CD14-positive monocyte (primary cell): ENCODE measurements around the gene MICB. TPM values are rescaled to one million over a fixed set of nuclear protein-coding genes. Genes with fewer than 3 reads are reported as not detected.

Experiments
- DNase-seq, 3 donors: peaks; one replicate each; pipeline ENCODE4 v3.0.0-alpha.2; 2011 to 2022
- H2AFZ ChIP-seq: 2 replicates; pipeline ENCODE4 v1.6.0; 2012; ENCODE audit warnings: mild to moderate bottlenecking, low read depth, low read length, inconsistent platforms; ENCODE audit not compliant: insufficient read depth, poor library complexity, severe bottlenecking
- H3K27ac ChIP-seq, 2 donors: 1 replicate in 1 of 2; 2 replicates in 1 of 2; pipeline ENCODE4 v1.5.1; 2012 to 2013; ENCODE audit warnings: low read length in 2 of 2, control low read depth in 1 of 2, inconsistent platforms in 1 of 2, low read depth in 1 of 2, mild to moderate bottlenecking in 1 of 2
- H3K27me3 ChIP-seq, 2 donors: one replicate each; pipeline versions ENCODE4 v1.6.0 to v1.6.1; 2011 to 2013; ENCODE audit warnings: low read length in 2 of 2; ENCODE audit not compliant: control insufficient read depth in 2 of 2, insufficient read depth in 2 of 2
- H3K36me3 ChIP-seq, 2 donors: replicated peaks in 1 of 2; 1 replicate in 1 of 2; 2 replicates in 1 of 2; pipeline versions ENCODE4 v1.5.1 to v1.6.1; 2012 to 2013; ENCODE audit warnings: low read length in 2 of 2, control low read depth in 1 of 2, inconsistent platforms in 1 of 2, mild to moderate bottlenecking in 1 of 2; ENCODE audit not compliant: insufficient read depth in 2 of 2, control insufficient read depth in 1 of 2
- H3K4me1 ChIP-seq, 2 donors: 1 replicate in 1 of 2; 2 replicates in 1 of 2; pipeline versions ENCODE4 v1.5.1 to v1.6.1; 2012 to 2013; ENCODE audit warnings: low read length in 2 of 2, control low read depth in 1 of 2, inconsistent platforms in 1 of 2, mild to moderate bottlenecking in 1 of 2, moderate library complexity in 1 of 2; ENCODE audit not compliant: insufficient read depth in 2 of 2, control insufficient read depth in 1 of 2
- H3K4me2 ChIP-seq: replicated peaks from 2 replicates; pipeline ENCODE3; 2012; ENCODE audit warnings: low read length, moderate library complexity, mild to moderate bottlenecking; ENCODE audit not compliant: poor library complexity, severe bottlenecking; ENCODE audit errors: extremely low read depth
- H3K4me3 ChIP-seq, 3 experiments: fragments of 200-600 bp in 1 of 3; sonication (generic) in 1 of 3; replicated peaks in 1 of 3; 1 replicate in 2 of 3; 2 replicates in 1 of 3; pipeline ENCODE4 v1.5.1; 2011 to 2013; ENCODE audit warnings: low read length in 3 of 3, mild to moderate bottlenecking in 3 of 3, control low read depth in 2 of 3, low read depth in 2 of 3, inconsistent platforms in 1 of 3, moderate library complexity in 1 of 3
- H3K79me2 ChIP-seq: 2 replicates; pipeline ENCODE4 v1.6.0; 2012; ENCODE audit warnings: mild to moderate bottlenecking, control low read depth, inconsistent platforms, low read length, moderate library complexity; ENCODE audit not compliant: insufficient read depth
- H3K9ac ChIP-seq: 2 replicates; pipeline ENCODE4 v1.6.0; 2017; ENCODE audit warnings: low read length, mild to moderate bottlenecking; ENCODE audit not compliant: insufficient read depth, poor library complexity, severe bottlenecking
- H3K9me3 ChIP-seq, 2 donors: replicated peaks in 1 of 2; 1 replicate in 1 of 2; 2 replicates in 1 of 2; pipeline versions ENCODE4 v1.5.1 to v1.6.1; 2012 to 2013; ENCODE audit warnings: low read length in 2 of 2, control low read depth in 1 of 2; ENCODE audit not compliant: control insufficient read depth in 1 of 2, insufficient read depth in 1 of 2
- H4K20me1 ChIP-seq: 2 replicates; pipeline ENCODE4 v1.6.0; 2012; ENCODE audit warnings: mild to moderate bottlenecking, low read length, control low read depth, moderate library complexity; ENCODE audit not compliant: insufficient read depth
- H3K27ac Mint-ChIP-seq, 7 donors: one replicate each; pipeline ENCODE4 v1.8.0; 2020; ENCODE audit warnings: mild to moderate bottlenecking in 7 of 7, mixed read lengths in 7 of 7, moderate library complexity in 6 of 7, inconsistent platforms in 2 of 7
- H3K27me3 Mint-ChIP-seq, 3 donors: one replicate each; pipeline ENCODE4 v1.8.0; 2021 to 2022; ENCODE audit warnings: low read depth in 3 of 3, mild to moderate bottlenecking in 3 of 3, mixed read lengths in 3 of 3, moderate library complexity in 3 of 3, inconsistent platforms in 1 of 3
- H3K36me3 Mint-ChIP-seq, 2 donors: one replicate each; pipeline ENCODE4 v1.8.0; 2020; ENCODE audit warnings: mixed read lengths in 2 of 2, inconsistent platforms in 1 of 2, mild to moderate bottlenecking in 1 of 2
- H3K4me1 Mint-ChIP-seq: one replicate; pipeline ENCODE4 v1.8.0; 2020; ENCODE audit warnings: mild to moderate bottlenecking, mixed read lengths
- H3K4me3 Mint-ChIP-seq, 2 donors: one replicate each; pipeline ENCODE4 v1.8.0; 2020; ENCODE audit warnings: mild to moderate bottlenecking in 2 of 2, mixed read lengths in 2 of 2, moderate library complexity in 1 of 2
- H3K9me3 Mint-ChIP-seq, 7 donors: one replicate each; pipeline ENCODE4 v1.8.0; 2020 to 2022; ENCODE audit warnings: mixed read lengths in 7 of 7, mild to moderate bottlenecking in 6 of 7, moderate library complexity in 6 of 7, inconsistent platforms in 2 of 7
- WGBS: methylation state at CpG from one replicate; pipeline ENCODE4 v1.1.5; 2013; ENCODE audit warnings: missing lambda C conversion rate; ENCODE audit not compliant: insufficient coverage; 5-methylcytosine and 5-hydroxymethylcytosine counted together
- intact Hi-C, 2 donors: fragments of 100-400 bp; cut with micrococcal nuclease; formaldehyde crosslinking; loops; one replicate each; pipeline versions ENCODE4 v1.15.0 to v1.15.1; 2023
- polyA plus RNA-seq, 3 donors: library from polyadenylated mRNA; depleted of rRNA in 1 of 3; unstranded in 2 of 3; stranded (reverse) in 1 of 3; fragments of 300-500 nt in 2 of 3; fragments of >200 nt in 1 of 3; fragmentation: Illumina TruSeq in 2 of 3; gene quantifications; 1 replicate in 2 of 3; 2 replicates in 1 of 3; pipeline ENCODE4 v1.2.3, GENCODE V29; 2012 to 2021
- TF ChIP-seq, protein P1 (sequence below): fragments of 200-600 bp; IDR thresholded peaks from one replicate; pipeline ENCODE4 v1.8.0; 2022; ENCODE audit warnings: antibody characterized with exemption, mild to moderate bottlenecking

MICB gene
- polyA plus RNA-seq, 3 donors, result 8.1 to 34.8 (median 11.4) TPM

- peak overlapping the region in 3 of 7 donors; percentile 32 to 72 (median 38) for H3K27ac Mint-ChIP-seq
- intact Hi-C loops, result loop anchor here (5.0 to 10.0 kb wide), 7 partner anchors 46 to 411 kb away; partner anchors contain the start of genes MICB (in 2 of the 2), CLIC1 (in 1 of the 2), CSNK2B (in 1 of the 2) and LY6G5B (in 1 of the 2)
- H3K27ac ChIP-seq, result no peak overlapping the region
- H3K4me3 Mint-ChIP-seq, result no peak overlapping the region
- H3K27me3 Mint-ChIP-seq, result no peaks in the 10 kb centered on the region
- DNase-seq, result no peak
- TF ChIP-seq, protein P1, sequence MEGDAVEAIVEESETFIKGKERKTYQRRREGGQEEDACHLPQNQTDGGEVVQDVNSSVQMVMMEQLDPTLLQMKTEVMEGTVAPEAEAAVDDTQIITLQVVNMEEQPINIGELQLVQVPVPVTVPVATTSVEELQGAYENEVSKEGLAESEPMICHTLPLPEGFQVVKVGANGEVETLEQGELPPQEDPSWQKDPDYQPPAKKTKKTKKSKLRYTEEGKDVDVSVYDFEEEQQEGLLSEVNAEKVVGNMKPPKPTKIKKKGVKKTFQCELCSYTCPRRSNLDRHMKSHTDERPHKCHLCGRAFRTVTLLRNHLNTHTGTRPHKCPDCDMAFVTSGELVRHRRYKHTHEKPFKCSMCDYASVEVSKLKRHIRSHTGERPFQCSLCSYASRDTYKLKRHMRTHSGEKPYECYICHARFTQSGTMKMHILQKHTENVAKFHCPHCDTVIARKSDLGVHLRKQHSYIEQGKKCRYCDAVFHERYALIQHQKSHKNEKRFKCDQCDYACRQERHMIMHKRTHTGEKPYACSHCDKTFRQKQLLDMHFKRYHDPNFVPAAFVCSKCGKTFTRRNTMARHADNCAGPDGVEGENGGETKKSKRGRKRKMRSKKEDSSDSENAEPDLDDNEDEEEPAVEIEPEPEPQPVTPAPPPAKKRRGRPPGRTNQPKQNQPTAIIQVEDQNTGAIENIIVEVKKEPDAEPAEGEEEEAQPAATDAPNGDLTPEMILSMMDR, result no peak
- peaks cover 16 to 18% of the 10 kb centered on the region in 2 donors for H3K36me3 ChIP-seq
- H3K79me2 ChIP-seq, result peaks cover 61% of the 10 kb centered on the region
- WGBS, result 90% methylated on average over 2 of the region's 6 CpGs
- no peaks in the 10 kb centered on the region for H3K27me3 ChIP-seq
- peaks cover 19% of the 10 kb centered on the region in 2 donors for H3K36me3 Mint-ChIP-seq
- H3K9me3 ChIP-seq, result no peaks in the 10 kb centered on the region
- peaks cover 24% of the 10 kb centered on the region for H4K20me1 ChIP-seq
- H3K9ac ChIP-seq, result no peak overlapping the region
- H3K4me2 ChIP-seq, result no peak overlapping the region
- peaks cover 56% of the 10 kb centered on the region for H3K4me1 Mint-ChIP-seq
- H3K4me3 ChIP-seq, result no peak overlapping the region
- peaks cover 0 to 2% (median 0%) of the 10 kb centered on the region in 7 donors for H3K9me3 Mint-ChIP-seq
- no peak overlapping the region for H2AFZ ChIP-seq
- H3K4me1 ChIP-seq, result peaks cover 49 to 60% of the 10 kb centered on the region in 2 donors
These were observed 45.7 kb downstream of the MICB start for GRCh38 chr6:31543639-31544038.

DNA sequence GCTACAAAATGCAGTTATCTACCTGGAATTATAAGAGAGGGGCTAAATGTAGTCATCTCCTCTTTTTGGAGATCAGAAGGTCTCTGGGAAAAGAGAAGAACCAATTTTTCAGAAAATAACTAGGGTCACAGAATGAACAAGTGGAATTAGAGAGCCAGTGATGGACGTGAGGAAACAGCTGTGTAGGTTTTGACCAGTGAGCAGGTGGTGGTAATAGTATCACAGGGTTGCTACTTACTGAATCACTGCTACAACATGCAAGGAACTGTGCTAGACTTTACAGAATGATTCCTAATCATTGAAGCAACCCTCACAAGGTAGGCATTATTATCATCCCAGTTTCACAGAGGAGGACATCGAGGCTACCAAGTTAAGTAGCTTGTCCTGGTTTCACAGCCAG is 46.7 kb downstream of the MICB start:
- Mint-ChIP-seq H3K27ac (peak overlapping the region in 1 of 7 donors; percentile 72), H3K9me3 (peaks cover 0 to 2% (median 0%) of the 10 kb centered on the region in 7 donors), H3K4me1 (peaks cover 48% of the 10 kb centered on the region), H3K4me3 (no peak overlapping the region), H3K36me3 (peaks cover 11 to 15% of the 10 kb centered on the region in 2 donors), H3K27me3 (no peaks in the 10 kb centered on the region)
- Histone ChIP-seq H3K4me2 (no peak overlapping the region), H3K4me1 (peaks cover 40 to 54% of the 10 kb centered on the region in 2 donors), H3K4me3 (no peak overlapping the region), H3K36me3 (peaks cover 6 to 13% of the 10 kb centered on the region in 2 donors), H3K79me2 (peaks cover 59% of the 10 kb centered on the region), H3K27ac (no peak overlapping the region), H3K27me3 (no peaks in the 10 kb centered on the region), H3K9me3 (no peaks in the 10 kb centered on the region), H4K20me1 (peaks cover 14% of the 10 kb centered on the region), H2AFZ (no peak overlapping the region), H3K9ac (no peak overlapping the region)
- no peak for DNase-seq
- intact Hi-C loops, result loop anchor here (5.0 to 10.0 kb wide), 8 partner anchors 47 to 410 kb away; partner anchors contain the start of genes MICB (in 2 of the 2), C6orf47 (in 1 of the 2), CLIC1 (in 1 of the 2) and CSNK2B (in 1 of the 2)
- TF ChIP-seq, protein P1, result no peak
- 100% methylated on average over 1 of the region's 2 CpGs for WGBS
